ENCODE measurements around the gene SLC6A4. TPM values are rescaled to one million over a fixed set of nuclear protein-coding genes. Genes with fewer than 3 reads are reported as not detected.
"Not testable (repeated sequence)": the region's sequence is repeated elsewhere in the genome, so short reads cannot be mapped to it uniquely, and the experiment has no call there.

SLC6A4 gene
- total RNA-seq, 1 donor from 2014 or later: 0.72 TPM

GRCh38 chr17:30172560-30172959, 62.9 kb downstream of the SLC6A4 start:
- no peak for DNase-seq

GRCh38 chr17:30170415-30170987, 65.0 kb downstream of the SLC6A4 start:
- no peak for DNase-seq

GRCh38 chr17:30165960-30166359, 69.5 kb downstream of the SLC6A4 start:
- DNase-seq: no peak

GRCh38 chr17:30165147-30165546, 70.3 kb downstream of the SLC6A4 start:
- DNase-seq: no peak

- DNase-seq: no peak
Measured at GRCh38 chr17:30164531-30164930, 71.0 kb downstream of the SLC6A4 start.

GRCh38 chr17:30161601-30162000, 73.9 kb downstream of the SLC6A4 start:
- no peak for DNase-seq

- no peak for DNase-seq
Measured at GRCh38 chr17:30160419-30161172, 74.9 kb downstream of the SLC6A4 start.

- no peak for DNase-seq
Measured at GRCh38 chr17:30158896-30159625, 76.4 kb downstream of the SLC6A4 start.

GRCh38 chr17:30155389-30155788, 80.1 kb downstream of the SLC6A4 start:
- no peak for DNase-seq

- no peak for DNase-seq
Measured at GRCh38 chr17:30153463-30153862, 82.0 kb downstream of the SLC6A4 start.

- DNase-seq: no peak
Measured at GRCh38 chr17:30151471-30151870, 84.0 kb downstream of the SLC6A4 start.

- DNase-seq: no peak
Measured at GRCh38 chr17:30148376-30148775, 87.1 kb downstream of the SLC6A4 start.

GRCh38 chr17:30147860-30148259, 87.6 kb downstream of the SLC6A4 start:
- DNase-seq: not testable (repeated sequence)

Small RNAs within 50 kb of the gene (small RNA-seq; reads per million reads assigned to genes)
- gene RF00154 (ENCODE audit: low replicate concordance): 15.9 reads per million, percentile 94 among the genes with 10 or more reads in this experiment

Other genes starting within 250 kb of the SLC6A4 start
- gene NSRP1, start 118.9 kb downstream of the SLC6A4 start, total RNA-seq: 19.9 TPM
- 40.0 TPM for gene BLMH, start 56.2 kb upstream of the SLC6A4 start, total RNA-seq
- gene TMIGD1, start 98.4 kb upstream of the SLC6A4 start, total RNA-seq: not detected
- gene CPD, start 143.2 kb upstream of the SLC6A4 start, total RNA-seq: 107 TPM
- gene GOSR1, start 241.7 kb upstream of the SLC6A4 start, total RNA-seq: 50.7 TPM